ENCODE measurements around the gene GRK3.
A peak's percentile ranks its signal among the peaks of the same experiment; 100 is the strongest.
"Not testable (repeated sequence)": the region's sequence is repeated elsewhere in the genome, so short reads cannot be mapped to it uniquely, and the experiment has no call there.

Gene GRK3

GRCh38 chr22:25564320-25564978, at the start of gene GRK3:
Gene GRK3, plus strand, starts transcription at chr22:25564675. Its CDS starts 366 bp downstream, at chr22:25565041.
- peak; percentile 78 for DNase-seq

GRCh38 chr22:25518000-25518663, 46.3 kb upstream of the GRK3 start:
- DNase-seq = no peak

- no peak for DNase-seq
Measured at GRCh38 chr22:25525376-25525775, 39.1 kb upstream of the GRK3 start.

GRCh38 chr22:25525804-25526584, 38.5 kb upstream of the GRK3 start:
- not testable (repeated sequence) for DNase-seq

GRCh38 chr22:25527016-25527415, 37.5 kb upstream of the GRK3 start:
- not testable (repeated sequence) for DNase-seq

GRCh38 chr22:25528068-25528467, 36.4 kb upstream of the GRK3 start:
- DNase-seq = not testable (repeated sequence)

GRCh38 chr22:25529059-25529458, 35.4 kb upstream of the GRK3 start:
- DNase-seq = not testable (repeated sequence)

DNA sequence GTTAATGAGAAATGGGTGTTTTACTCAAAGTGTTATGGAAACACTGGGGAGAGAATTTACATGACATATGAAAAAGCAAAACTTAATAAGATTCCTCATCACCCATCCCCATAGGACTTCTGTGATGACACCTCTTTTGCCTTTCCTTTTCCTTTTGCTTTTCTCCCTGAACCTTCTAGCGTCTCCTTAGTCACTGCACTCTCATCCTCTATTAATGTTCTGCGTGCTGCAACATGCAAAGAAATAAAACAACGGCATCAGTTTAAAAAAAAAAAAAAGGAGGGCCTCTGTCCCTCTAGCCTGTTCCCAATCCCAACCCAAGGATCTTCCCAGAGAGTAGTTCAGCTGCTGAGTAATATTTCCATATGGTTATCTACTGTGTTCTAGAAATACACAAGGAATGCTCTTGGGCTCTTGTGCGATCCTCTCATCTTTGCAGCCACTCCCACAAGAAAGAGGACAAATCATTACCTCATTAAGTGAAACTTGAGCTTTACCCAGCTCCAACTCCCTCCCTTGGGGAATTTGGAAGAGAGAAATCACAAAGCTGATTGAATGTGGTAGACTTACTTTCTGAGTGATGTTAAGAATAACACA, 34.8 kb upstream of the GRK3 start:
- DNase-seq = not testable (repeated sequence)

- not testable (repeated sequence) for DNase-seq
Measured at GRCh38 chr22:25531677-25532076, 32.8 kb upstream of the GRK3 start.

DNA sequence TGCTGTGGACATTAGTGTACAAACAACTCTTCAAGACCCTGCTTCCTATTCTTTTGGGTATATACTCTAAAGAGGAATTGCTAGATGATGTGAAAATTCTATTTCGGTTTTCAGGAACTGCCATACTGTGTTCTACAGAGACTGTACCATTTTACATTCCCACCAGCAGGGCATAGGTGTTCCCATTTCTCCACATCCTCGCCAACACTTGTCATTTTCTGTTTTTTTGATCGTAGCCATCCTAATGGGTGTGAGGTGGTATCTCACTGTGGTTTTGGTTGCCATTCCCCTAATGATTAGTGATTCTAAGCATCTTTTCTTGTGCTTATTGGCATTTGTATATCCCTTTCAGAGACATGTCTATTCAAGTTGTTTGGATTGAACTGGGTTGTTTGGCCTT, 29.8 kb upstream of the GRK3 start:
- DNase-seq = no peak

GRCh38 chr22:25536589-25536988, 27.9 kb upstream of the GRK3 start:
- DNase-seq = no peak

GRCh38 chr22:25540166-25540907, 24.1 kb upstream of the GRK3 start:
- DNase-seq = no peak

DNA sequence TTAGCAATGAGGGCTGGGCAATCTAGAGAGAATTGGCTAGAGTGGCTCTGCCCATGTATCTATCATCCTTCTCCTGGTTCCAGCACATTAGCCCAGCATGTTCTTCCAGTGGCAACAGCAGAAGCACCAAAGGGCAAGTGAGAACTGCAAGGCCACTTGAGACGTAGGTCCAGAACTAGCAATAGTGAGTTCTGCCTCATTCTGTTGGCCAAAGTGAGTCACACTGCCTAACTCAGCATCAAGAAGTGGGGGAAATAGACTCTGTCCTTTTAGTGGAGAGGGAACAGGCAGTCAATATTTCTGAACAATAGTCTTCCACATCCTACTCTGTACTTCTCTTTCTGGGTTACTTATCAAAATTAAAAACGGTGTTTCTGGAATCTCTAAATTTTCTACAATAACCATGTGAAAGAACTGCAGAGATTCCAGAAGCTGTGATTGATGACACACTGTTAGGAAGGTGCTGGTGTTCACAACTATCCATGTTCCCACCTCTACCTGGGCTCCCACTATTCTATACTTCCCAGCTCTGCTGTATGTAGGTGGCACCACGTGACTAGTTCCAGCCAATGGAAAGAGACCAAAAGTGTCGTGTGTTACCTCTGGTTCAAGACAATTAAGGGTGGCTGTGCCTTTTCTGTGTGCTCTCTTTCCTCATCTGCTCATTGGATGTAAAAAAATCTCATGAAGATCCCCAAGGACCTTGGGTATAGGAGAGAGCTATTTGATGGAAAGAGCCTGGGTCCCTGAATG, 23.4 kb upstream of the GRK3 start:
- DNase-seq = no peak

DNA sequence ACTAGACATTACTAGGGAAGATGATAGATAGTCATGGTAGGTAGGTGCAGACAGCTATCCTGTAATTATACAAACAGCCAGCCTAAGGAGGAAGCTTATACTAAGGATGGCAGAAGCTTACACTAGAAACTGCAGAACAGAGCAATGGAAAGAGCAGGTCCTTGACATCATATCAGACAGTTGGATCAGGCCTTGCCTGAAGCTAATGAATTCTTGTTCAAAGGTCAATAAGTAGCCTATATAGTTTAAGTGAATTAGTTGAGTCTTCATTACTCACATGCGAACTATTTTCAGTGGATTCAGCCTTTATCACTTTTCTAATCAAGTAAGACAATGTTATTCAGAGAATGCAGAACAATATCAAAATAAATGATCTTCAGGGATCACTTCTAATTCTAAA, 22.3 kb upstream of the GRK3 start:
- no peak for DNase-seq

GRCh38 chr22:25542720-25543402, 21.6 kb upstream of the GRK3 start:
- DNase-seq = no peak

- DNase-seq = no peak
Measured at GRCh38 chr22:25545146-25545545, 19.3 kb upstream of the GRK3 start.

DNA sequence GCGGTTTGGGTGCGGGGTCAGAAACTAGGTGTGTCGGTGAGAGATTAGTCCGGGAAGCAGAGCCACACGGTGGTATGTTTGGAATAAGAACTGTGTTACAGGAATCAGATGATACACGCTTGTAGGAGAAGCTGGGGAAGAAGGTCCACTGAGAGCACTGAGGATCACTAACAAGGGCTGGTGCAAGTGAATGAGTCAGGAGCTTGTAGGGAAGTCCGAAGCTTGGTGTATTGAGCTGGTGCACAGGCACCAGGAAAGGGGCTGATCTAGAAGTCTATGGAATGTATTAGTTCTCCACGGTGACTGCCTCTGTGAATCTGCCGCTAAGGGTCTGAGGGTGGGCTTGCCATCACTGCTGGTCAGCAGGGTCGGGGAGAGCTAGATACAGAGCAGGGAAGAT, 18.8 kb upstream of the GRK3 start:
- DNase-seq = no peak

- no peak for DNase-seq
Measured at GRCh38 chr22:25546242-25546641, 18.2 kb upstream of the GRK3 start.

DNA sequence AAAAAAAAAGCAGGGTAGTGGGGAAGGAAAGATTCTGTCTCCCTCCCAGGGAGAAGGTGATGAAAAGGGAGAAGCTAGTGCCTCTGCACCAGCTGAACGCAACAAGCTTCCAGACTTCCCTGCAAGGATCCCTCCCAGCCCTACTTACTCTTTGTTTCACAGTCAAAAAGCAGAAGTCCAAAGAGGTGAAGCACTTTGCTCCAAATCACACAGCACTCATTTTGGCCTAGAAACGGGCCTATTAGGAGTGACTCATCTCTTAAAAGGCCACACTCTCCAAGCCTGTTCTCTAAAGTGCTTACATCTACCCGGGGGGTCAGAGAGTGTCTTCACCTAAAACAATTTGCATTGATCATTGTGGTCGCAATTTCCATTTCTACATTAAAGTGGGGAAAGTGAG, 17.7 kb upstream of the GRK3 start:
- no peak for DNase-seq

GRCh38 chr22:25548866-25549464, 15.5 kb upstream of the GRK3 start:
- DNase-seq = no peak

GRCh38 chr22:25551396-25551795, 13.1 kb upstream of the GRK3 start:
- DNase-seq = no peak

All from activated CD4-positive, alpha-beta T cell treated with anti-CD3 and anti-CD28 coated beads, Interleukin-2, amount 50 U/mL, for 16 hours (primary cell).